GM18520 (cell line): ENCODE results near the gene MAML2.

ENCODE experiments used
- ATAC-seq: cut with Tn5 transposase; IDR thresholded peaks from one replicate; pipeline ENCODE4 v1.9.1; 2021; ENCODE audit not compliant: unreplicated experiment

MAML2 gene

DNA sequence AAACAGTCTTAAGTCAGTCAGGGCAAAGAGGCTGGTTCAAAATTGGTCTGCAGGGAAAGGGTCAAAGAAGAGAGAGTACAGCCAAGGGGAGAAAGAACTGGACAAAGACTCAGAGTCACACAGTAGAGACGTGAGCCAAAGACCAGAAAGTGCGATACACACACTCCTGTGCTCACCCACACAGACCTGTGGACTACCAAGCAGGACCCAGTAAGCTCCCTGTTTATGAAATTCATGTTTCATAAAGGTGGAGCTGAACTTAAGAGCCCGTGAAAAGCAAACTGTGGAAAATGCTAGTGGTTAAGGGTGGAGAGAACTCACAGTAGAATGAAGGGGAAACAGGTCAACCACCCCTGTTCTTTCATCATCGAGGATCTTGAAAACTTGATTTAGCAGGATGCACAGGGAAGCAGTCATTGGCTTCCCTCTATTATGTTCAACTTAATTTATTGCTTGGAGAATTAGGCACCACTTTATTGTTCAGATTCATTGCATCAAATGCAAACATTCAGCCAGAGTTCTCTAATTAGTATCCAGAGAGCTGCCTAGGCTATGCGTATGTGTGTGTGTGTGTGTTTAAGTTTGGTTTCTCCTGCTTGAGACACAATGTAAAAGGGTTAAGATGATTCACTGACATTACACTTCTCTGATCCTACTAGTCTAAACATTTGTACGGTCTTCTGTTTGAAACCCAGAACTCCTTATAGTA, 258.2 kb downstream of the MAML2 start:
- ATAC-seq, result no peak

DNA sequence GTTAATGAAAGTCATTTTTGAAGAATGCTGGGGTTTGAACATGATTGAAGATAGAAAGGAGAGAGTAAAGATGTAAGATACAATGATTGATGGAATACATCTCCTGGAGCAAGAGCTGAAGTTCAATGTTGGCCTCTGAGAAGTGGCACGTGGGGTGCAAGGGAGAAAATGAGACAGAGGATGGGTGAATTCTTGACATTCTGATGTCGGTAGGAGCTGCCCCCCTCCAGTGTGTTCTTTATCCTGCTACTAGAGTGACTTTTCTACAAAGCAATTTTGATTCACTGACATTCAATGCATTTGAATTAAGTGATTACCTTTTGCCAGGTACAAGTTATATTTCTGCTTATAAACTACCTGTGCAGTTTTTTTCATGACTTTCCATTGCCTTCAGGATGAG, 260.1 kb downstream of the MAML2 start:
- ATAC-seq, result no peak

DNA sequence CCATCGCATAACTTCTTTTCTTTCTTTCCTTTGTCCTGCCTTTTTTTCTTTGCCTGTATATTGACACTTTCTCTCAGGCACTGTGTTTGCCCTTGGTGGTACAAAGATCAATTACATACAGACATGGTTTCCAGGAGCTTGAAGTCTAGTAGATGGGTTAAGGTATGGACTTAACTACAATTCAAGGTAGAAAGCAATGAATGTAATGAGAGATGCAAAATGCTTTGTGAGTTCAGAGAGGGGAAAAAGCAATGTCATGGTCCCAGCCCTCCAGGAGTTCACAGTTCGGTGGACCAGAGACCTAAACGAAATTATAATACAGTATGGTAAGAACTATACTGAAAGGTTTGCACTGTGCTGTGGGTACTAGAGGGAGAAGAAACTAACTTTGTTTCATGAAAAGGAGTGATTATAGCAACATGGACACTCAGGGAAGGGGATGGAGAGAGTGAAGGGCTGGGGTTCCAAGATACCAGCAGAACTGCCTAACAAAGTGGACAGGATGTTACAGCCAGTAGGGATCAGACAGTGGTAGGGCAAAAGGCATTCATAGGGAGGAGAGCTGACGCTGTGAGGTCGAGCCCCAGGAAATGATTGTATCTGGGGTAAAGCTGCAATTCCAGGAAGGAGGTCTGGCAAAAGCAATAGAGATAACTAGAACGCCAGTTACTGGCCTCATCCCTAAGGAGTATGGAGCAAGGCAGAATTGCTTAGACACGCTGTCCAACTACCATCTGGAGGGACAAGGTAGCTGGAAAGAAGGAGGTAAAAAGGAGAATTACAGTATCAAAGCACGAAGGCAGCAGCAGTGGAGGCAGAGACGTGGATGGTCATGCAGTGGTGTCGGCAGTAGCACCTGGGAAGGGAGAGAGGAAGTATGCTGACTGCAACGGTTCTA, 260.7 kb downstream of the MAML2 start:
- no peak for ATAC-seq

DNA sequence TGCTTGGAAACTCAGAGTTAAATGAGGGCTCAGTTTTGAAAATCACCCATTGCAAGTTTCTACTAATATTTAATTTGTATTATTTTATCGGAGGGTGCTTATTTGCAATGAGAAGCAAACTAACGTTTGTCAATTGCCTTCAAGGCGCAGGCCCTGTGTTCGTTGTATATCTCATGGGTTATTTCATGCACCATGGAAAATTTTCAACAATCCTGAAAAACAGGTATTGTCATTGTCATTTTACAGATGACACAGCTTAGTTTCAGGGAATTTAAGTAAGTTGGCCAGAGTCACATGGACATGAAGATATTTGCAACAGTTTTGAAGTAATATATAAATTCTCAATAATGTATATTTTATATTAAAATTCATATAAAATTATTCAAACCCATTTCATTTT, 261.4 kb downstream of the MAML2 start:
- ATAC-seq, result no peak

DNA sequence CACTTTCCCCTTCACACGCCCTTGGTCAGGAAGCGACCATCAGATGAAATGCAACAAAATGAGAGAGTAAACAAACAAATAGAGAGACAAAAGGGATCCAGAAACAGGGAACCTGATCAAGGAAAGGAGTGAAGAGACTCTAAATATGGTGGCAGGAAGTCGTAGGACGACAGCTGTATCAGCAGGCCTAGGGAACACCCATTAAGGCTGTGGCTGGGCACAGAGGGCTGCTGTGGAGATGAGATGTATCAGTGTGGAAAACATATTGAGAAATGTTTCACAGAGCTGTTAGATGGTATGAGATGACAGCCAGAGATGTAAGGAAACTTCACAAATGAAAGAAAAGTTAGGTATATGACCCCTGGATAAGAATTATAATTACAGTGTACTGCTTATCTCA, 263.3 kb downstream of the MAML2 start:
- no peak for ATAC-seq

DNA sequence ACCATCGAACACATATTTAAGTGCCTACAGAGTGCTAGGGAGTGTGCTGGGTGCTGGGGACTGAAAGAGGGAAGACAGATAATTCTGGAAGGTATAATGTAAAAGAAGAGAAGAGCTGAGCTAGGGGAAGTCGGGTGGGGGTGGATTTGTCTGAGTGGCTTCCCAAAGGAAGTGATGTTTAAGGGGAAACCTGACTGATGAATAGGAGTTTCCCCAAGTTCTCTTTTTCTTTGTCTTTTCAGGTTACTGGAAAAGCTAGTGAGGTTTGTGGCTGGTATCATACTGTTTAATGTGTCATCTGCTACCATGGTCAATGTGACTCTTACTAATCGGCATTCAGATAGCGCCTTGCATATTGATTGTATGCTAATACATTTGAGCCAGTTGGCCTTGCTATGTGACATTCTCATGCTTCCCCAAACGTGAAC, 267.4 kb downstream of the MAML2 start:
- ATAC-seq, result peak; percentile 94

DNA sequence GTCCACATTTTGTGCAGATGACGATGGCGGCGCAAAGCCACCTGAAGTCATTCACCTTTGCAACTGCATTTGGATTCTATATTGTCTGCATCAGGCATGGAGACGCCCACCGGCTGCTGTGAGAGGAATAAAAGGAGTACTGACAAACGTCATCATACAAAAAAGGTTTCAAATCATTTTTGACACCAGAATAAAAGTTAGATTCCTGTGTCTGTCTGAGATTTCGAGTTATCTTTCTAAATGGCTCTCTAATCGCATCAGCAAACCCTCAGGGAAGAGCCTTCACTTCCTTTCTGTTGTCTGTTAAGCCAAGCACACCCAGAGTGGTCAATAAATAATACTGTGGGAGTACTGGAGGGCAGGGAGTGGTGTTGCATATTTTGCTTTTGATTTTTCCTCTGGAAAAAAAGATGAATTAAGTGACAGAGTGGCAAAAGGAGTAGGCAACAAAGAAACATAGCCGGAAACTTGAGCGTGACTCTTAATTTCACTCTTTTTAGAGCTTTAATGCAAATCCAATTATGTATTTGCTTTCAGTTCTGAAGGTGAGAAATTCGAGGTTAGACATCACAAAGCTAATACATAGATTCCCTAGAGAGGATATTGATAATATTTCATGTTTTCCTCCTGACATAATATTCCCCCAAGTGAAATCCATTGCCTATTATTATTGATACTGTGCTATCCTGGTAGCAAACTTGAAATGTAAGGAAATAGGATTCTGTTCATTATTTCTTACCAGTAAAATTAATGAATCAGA, 268.3 kb downstream of the MAML2 start:
- ATAC-seq, result no peak

DNA sequence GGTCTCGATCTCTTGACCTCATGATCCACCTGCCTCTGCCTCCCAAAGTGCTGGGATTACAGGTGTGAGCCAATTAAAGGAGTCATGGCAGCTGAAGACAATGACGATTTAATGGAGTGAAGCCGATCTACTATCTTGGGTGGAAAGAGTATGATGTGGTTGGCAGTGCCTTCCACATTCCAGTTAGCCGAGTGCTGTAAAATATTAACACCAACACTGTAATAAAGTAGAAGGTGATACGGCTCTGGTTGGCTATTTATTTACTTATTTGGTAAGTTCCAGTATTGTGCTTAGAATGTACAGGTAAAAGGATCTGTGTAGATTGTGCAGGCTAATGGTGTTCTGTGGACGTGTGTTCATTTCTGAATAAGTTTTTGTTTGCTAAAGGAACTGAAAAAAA, 269.5 kb downstream of the MAML2 start:
- no peak for ATAC-seq

DNA sequence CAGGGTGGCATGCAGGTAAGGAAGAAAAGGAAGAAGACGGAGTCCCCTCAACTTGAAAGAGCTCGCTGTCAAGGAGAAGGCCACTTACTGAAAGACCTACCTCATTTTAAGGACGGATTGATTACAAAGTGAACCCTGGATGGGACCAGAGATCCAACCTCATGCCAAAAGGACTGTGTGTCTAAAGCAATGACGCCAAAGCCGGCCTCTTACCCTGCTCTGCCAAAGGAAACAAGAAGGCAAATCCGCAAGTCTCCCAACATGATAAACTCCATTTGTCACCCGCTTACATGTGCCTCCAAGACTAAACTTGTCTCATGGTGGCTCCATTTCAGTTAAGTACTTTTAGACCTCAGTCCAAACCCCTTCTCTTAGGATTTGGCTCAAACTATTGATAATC, 270.4 kb downstream of the MAML2 start:
- no peak for ATAC-seq

DNA sequence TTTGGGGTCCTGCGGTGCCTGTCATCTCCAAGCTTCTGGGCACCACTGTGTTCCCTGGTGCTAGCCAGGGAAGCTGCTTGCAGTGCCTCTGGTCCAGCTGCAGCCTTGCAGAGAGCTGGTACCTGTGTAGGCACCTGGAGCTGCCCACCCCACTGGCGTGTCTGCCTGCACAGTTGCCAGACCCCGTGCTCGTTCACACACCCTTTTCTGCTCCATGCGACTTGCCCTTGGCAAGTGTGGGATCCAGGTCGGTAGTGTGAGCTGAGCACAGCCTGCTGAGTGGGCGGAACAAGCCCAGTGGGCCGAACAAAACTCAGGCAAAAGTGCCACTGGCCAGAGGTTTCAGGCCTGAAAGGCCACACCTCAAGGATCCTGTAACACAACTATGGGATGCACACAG, 272.5 kb downstream of the MAML2 start:
- no peak for ATAC-seq

DNA sequence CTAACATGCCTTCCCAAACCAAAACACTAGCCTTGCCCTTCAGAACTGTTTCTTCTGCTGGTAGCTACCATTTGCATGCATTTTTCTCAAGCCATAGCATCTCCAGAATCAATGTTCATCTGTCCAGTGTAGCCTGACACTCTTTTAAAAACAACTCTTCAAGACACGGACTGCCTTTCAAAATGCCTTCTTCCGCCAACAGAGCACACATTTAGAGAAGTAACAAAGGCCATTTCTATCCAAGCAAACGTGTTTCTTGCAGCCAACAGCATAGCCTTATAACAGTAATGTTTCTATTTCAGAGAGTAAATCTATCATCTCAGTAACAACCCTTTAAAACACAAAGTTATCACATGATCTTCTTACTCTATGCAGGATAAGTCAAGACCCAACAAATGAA, 275.8 kb downstream of the MAML2 start:
- ATAC-seq, result no peak

DNA sequence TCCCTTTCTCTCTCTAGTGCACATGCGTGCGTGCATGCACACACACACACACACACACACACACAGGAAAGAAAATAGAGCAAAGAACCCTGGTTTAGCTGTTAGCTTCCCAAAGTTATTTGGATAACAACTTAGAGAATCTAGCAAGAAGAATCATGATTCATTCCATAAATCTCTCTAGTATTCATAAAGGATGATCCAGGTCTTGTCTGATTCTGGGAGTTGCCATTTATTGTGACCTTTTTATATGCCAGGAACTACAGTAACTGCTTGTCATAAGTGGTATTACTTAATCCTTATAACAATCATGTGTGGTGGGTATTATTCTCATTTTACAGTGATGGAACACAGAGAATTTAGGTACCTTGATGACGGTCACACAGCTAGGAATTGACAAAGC, 277.6 kb downstream of the MAML2 start:
- no peak for ATAC-seq

DNA sequence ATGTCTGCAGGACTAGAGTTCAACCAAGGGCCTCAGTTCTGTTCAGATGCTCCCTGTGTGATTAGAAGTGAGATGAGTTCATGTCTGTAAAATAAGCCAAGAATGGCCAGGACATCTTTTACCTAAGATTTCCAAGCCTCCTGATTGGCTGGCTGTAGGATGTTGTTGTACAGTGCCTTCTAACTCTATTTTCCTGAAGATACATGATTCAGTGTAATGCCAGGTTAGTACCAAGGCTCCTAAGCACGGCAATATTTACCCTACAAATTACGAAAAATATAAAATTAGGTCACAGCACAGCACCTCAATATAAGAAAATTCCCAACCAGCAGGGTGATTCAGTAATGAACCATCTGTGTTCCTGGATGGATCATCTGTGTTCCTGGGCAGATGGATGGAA, 279.1 kb downstream of the MAML2 start:
- no peak for ATAC-seq

DNA sequence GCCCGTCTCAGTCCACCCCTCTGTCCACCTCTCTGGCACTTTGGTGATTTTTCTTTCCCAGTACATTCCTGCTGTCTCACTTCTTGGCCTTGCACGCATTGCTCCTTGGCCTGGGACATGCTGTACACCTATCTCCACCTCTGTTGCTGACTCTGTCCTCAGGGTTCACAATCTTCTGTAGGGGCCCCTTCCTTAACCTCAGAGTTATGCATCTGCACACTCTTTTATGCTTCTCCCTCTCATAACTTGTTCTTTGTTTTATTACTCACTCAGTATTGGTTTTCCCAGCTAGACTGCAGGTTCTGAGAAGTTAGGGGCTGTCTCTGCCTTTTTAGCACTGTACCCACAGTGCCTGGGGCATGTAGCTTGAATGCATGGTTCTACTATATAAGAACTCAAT, 279.9 kb downstream of the MAML2 start:
- ATAC-seq, result no peak

DNA sequence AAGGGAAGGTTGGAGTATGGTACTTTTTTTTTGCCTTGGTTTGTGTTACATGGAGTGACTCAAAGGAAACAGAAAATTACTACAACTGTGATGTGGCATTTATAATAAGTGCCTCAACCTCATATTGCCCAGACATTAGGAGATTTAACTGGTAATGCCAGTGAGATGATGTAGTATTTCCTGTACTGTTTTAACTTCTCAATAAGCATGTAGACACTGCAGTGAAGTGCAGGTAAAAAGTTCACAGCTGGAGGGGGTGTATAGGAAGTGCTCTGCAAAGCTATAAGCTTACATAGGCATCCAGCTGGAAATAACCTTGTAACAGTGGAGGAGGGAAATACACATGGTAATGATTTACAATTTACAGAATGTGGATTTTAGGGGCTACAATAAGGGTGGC, 280.9 kb downstream of the MAML2 start:
- peak; percentile 54 for ATAC-seq

DNA sequence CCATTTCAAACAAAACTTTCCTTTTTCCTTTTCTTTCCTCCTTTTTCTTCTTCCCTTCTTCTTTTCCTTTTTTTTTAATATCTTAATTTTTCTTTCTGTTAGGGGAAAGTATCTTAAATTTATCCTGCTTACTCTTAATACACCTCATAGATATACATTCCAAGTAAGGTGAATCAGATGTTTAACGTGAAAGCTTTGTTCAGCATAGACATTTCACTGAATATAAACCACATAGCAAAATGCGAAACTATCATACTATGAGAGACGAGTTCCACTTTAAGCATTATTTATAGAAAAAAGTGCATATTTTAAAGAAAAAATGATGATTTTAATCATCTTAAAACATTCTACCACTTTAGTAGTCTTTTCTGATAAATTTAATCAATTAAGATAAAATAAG, 281.3 kb downstream of the MAML2 start:
- no peak for ATAC-seq

DNA sequence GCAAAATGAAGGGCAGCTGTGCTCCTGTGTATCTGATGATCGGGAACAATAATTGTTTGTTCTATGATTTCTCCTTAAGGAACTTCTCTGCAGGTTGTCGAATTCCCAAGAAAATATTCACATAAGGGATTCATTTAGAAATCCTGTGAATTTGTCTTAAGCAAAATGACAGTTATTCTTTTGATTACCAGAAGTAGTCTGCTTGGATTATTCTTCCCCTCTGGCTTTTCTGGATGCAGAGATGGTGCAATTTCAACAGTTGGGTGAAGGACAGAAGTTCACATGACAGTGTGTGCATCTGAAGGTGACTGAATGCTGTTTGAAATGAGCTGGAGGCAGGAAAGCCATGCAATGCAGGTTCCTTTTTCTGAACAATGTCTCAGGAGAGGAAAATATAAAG, 281.9 kb downstream of the MAML2 start:
- no peak for ATAC-seq

DNA sequence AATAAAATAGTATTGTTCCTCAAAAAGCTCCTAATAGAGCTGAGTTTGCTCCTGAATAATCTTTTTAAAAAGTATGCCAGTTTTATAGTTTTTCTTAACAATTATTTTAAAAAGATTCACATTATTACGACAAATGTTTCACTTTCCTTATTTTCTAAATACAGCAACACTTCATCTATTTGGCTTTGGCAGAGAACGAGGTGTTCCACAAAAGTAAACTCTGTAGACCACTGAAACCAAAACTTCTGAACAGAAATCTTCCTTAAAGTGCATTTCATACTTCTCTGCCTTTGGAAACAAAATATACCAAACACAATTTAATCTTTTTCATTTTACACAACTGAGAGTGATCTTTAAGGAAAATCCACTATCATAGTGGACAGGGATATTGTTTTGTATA, 285.5 kb downstream of the MAML2 start:
- no peak for ATAC-seq

DNA sequence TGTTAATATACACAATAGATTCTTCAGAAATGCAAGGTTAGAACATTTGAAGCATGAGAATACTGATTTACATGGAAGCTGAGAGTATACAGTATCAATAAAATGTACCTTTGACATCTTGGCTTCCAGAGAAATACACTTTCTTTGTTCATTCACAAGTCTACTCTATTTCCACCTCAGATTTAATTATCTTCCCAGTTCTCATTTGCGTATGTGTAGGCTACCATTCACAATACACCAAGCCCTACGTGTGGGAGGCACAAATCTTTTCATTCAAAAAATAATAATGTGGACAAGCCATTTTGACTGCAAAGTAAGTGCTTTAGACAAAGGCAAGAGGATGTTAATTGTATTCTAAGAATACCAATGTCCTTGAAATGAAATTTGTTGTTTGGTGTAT, 286.4 kb downstream of the MAML2 start:
- ATAC-seq, result no peak

DNA sequence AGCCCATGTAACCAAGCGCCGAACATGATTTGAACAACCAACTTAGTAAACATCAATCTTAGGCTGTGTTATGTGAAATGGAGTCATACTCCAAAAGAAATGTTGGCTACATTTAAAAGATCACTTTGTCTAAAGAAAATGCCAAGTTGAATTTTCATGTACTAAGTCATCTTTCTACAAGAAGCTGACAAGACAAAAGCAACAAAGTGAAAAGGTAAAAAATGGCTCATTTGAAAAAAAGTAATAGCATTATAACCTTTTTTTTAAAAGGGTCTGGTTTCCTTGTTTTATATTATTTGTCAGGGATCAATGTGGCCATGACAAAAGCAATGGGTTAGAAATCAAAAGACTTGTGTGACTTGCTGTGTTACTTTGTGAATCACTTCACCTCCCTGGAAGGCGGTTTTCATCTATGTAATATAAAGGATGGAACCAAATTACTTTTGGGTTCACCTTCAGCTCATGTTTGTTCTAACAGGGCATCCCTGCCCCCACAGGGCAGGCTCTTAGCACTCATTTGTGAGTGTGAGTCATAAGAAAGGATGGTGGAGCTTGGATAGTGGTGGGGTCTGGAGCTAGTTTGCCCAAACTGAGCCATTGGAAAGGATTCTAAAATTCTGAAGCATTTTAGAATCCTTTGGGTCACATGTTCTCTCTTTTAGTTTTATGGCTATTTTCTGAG, 287.1 kb downstream of the MAML2 start:
- ATAC-seq, result no peak
